Lower lobe of right lung (tissue), 2 donors: ENCODE data around the gene IL1A. TPM values are rescaled to one million over a fixed set of nuclear protein-coding genes. Genes with fewer than 3 reads are reported as not detected.

ENCODE experiments used
- ATAC-seq, 2 donors: fragments of 200-7000 bp; cut with Tn5 transposase; one replicate each; pipeline ENCODE4 v1.9.1; 2020 to 2022; ENCODE audit warnings: mild to moderate bottlenecking in 2 of 2, moderate library complexity in 2 of 2
- DNase-seq: peaks from one replicate; pipeline ENCODE4 v3.0.0-alpha.2; 2020
- H3K27ac ChIP-seq: fragments of 200-600 bp; one replicate; pipeline ENCODE4 v1.8.0; 2022
- H3K27me3 ChIP-seq: fragments of 200-600 bp; one replicate; pipeline ENCODE4 v1.8.0; 2022; ENCODE audit warnings: low read depth
- H3K36me3 ChIP-seq: fragments of 200-600 bp; one replicate; pipeline ENCODE4 v1.8.0; 2022; ENCODE audit warnings: mild to moderate bottlenecking
- H3K4me1 ChIP-seq: fragments of 200-600 bp; one replicate; pipeline ENCODE4 v1.8.0; 2022
- H3K4me3 ChIP-seq: fragments of 200-600 bp; one replicate; pipeline ENCODE4 v1.8.0; 2022; ENCODE audit warnings: mild to moderate bottlenecking
- H3K9me3 ChIP-seq: fragments of 200-600 bp; one replicate; pipeline ENCODE4 v1.8.0; 2022
- CTCF ChIP-seq: fragments of 200-600 bp; IDR thresholded peaks from one replicate; pipeline ENCODE4 v1.8.0; 2022; ENCODE audit warnings: antibody characterized with exemption, mild to moderate bottlenecking
- intact Hi-C: fragments of 100-400 bp; cut with DNase I; formaldehyde crosslinking; loops from one replicate; pipeline ENCODE4 v1.11.0; 2022
- total RNA-seq: library from RNA; stranded (reverse); fragmentation: NEBNext Ultra II Directional; extraction: Animal tissue kit (Norgen Biotek cat#: 25700); gene quantifications from one replicate; pipeline ENCODE4 v1.2.1, GENCODE V29; 2021
- donor health status: DM: no; HTN: yes; CAD: no; lungs with severe emphysema.

IL1A gene
- total RNA-seq, 1 donor from 2014 or later, result 2.1 TPM

GRCh38 chr2:112831513-112831845, 47.2 kb upstream of the IL1A start:
- intact Hi-C loops, result no loop called here
- no peaks in the 10 kb centered on the region for H3K4me1 ChIP-seq
- no peaks in the 10 kb centered on the region for H3K9me3 ChIP-seq
- TF ChIP-seq CTCF, result no peak
- ATAC-seq (no peak), DNase-seq (no peak)
- H3K27me3 ChIP-seq, result no peaks in the 10 kb centered on the region
- H3K27ac ChIP-seq, result no peak overlapping the region
- H3K36me3 ChIP-seq, result no peaks in the 10 kb centered on the region
- H3K4me3 ChIP-seq, result no peak overlapping the region

- Histone ChIP-seq H3K9me3 (no peaks in the 10 kb centered on the region), H3K4me1 (no peaks in the 10 kb centered on the region), H3K27me3 (no peaks in the 10 kb centered on the region), H3K4me3 (no peak overlapping the region), H3K27ac (no peak overlapping the region), H3K36me3 (no peaks in the 10 kb centered on the region)
- DNase-seq (no peak), ATAC-seq (no peak)
- TF ChIP-seq CTCF, result no peak
- intact Hi-C loops, result no loop called here
Observed at GRCh38 chr2:112830682-112831512, 46.6 kb upstream of the IL1A start.

GRCh38 chr2:112829961-112830681, 45.8 kb upstream of the IL1A start:
- Histone ChIP-seq H3K4me3 (no peak overlapping the region), H3K9me3 (no peaks in the 10 kb centered on the region), H3K36me3 (no peaks in the 10 kb centered on the region), H3K4me1 (no peaks in the 10 kb centered on the region), H3K27me3 (no peaks in the 10 kb centered on the region), H3K27ac (no peak overlapping the region)
- intact Hi-C loops, result no loop called here
- TF ChIP-seq CTCF, result no peak
- ATAC-seq (no peak), DNase-seq (no peak)

GRCh38 chr2:112829101-112829960, 45.0 kb upstream of the IL1A start:
- Histone ChIP-seq H3K4me3 (no peak overlapping the region), H3K9me3 (no peaks in the 10 kb centered on the region), H3K36me3 (no peaks in the 10 kb centered on the region), H3K27me3 (no peaks in the 10 kb centered on the region), H3K4me1 (no peaks in the 10 kb centered on the region), H3K27ac (no peak overlapping the region)
- TF ChIP-seq CTCF, result no peak
- intact Hi-C loops, result no loop called here
- DNase-seq (no peak), ATAC-seq (no peak)

- H3K4me3 ChIP-seq, result no peak overlapping the region
- no peaks in the 10 kb centered on the region for H3K36me3 ChIP-seq
- H3K27ac ChIP-seq, result no peak overlapping the region
- ATAC-seq, result no peak
- no peak for DNase-seq
- no peaks in the 10 kb centered on the region for H3K27me3 ChIP-seq
- no peak for TF ChIP-seq CTCF
- no peaks in the 10 kb centered on the region for H3K9me3 ChIP-seq
- intact Hi-C loops, result no loop called here
- H3K4me1 ChIP-seq, result no peaks in the 10 kb centered on the region
Observed at GRCh38 chr2:112828251-112828691, 44.0 kb upstream of the IL1A start.
